Heart right ventricle (tissue), 16 donors: ENCODE measurements around the gene NFATC1. TPM values are rescaled to one million over a fixed set of nuclear protein-coding genes. Genes with fewer than 3 reads are reported as not detected.

Source experiments
- ATAC-seq, 8 donors: fragments of 200-7000 bp; cut with Tn5 transposase; one replicate each; pipeline ENCODE4 v1.9.1; 2020; ENCODE audit warnings: mild to moderate bottlenecking in 8 of 8, moderate library complexity in 8 of 8, moderate number of reproducible peaks in 1 of 8
- DNase-seq, 2 donors: peaks; one replicate each; pipeline ENCODE4 v3.0.0-alpha.2; 2020
- H3K27ac ChIP-seq, 10 donors: fragments of 200-600 bp; sonication (generic) in 2 of 10; one replicate each; pipeline versions ENCODE4 v1.5.0 to v1.8.0; 2020 to 2022; ENCODE audit warnings: mild to moderate bottlenecking in 3 of 10
- H3K27me3 ChIP-seq, 7 donors: fragments of 200-600 bp; one replicate each; pipeline ENCODE4 v1.8.0; 2021 to 2022; ENCODE audit warnings: mild to moderate bottlenecking in 2 of 7
- H3K36me3 ChIP-seq, 9 donors: fragments of 200-600 bp; sonication (generic) in 1 of 9; one replicate each; pipeline versions ENCODE4 v1.5.0 to v1.8.0; 2020 to 2022; ENCODE audit warnings: mild to moderate bottlenecking in 2 of 9
- H3K4me1 ChIP-seq, 9 donors: fragments of 200-600 bp; sonication (generic) in 1 of 9; one replicate each; pipeline versions ENCODE4 v1.5.0 to v1.8.0; 2020 to 2022; ENCODE audit warnings: mild to moderate bottlenecking in 4 of 9
- H3K4me3 ChIP-seq, 10 donors: fragments of 200-600 bp; sonication (generic) in 2 of 10; one replicate each; pipeline versions ENCODE4 v1.5.0 to v1.8.0; 2020 to 2022; ENCODE audit warnings: mild to moderate bottlenecking in 7 of 10, moderate library complexity in 2 of 10
- H3K9me3 ChIP-seq, 11 donors: fragments of 200-600 bp in 10 of 11; sonication (generic) in 2 of 11; one replicate each; pipeline versions ENCODE4 v1.5.0 to v1.8.0; 2013 to 2022; ENCODE audit warnings: mild to moderate bottlenecking in 2 of 11, control low read depth in 1 of 11, moderate library complexity in 1 of 11
- CTCF ChIP-seq, 9 donors: fragments of 200-600 bp; sonication (generic) in 2 of 9; IDR thresholded peaks; one replicate each; pipeline versions ENCODE4 v1.5.0 to v1.8.0; 2021 to 2022; ENCODE audit warnings: antibody characterized with exemption in 9 of 9, mild to moderate bottlenecking in 5 of 9, moderate library complexity in 1 of 9
- WGBS, 2 donors: extraction: QIAGEN DNeasy Blood & Tissue Kit; methylation state at CpG; one replicate each; pipeline ENCODE4 v1.1.7; 2013; ENCODE audit warnings: inconsistent platforms in 1 of 2; 5-methylcytosine and 5-hydroxymethylcytosine counted together
- intact Hi-C, 10 donors: fragments of 100-400 bp; cut with DNase I; formaldehyde crosslinking; loops; one replicate each; pipeline versions ENCODE4 v1.11.1 to v1.14.2; 2022
- polyA plus RNA-seq, 2 donors: library from polyadenylated mRNA; stranded (reverse); fragments of 200-250 nt; gene quantifications; one replicate each; pipeline ENCODE4 v1.2.3, GENCODE V29; 2013
- total RNA-seq, 10 donors: library from RNA; stranded (reverse); fragmentation: NEBNext Ultra II Directional in 3 of 10; extraction: Animal tissue kit (Norgen Biotek cat#: 25700) in 3 of 10; gene quantifications; one replicate each; pipeline versions ENCODE4 v1.2.1 to v1.2.4, GENCODE V29; 2021 to 2023
- donor health status: Arrhythmogenic right ventricular cardiomyopathy.
- donor health status: ischemic (EF 13 %, LVEDD 7.1; RV severe dilation, severe dysfunction).
- donor health status: healthy with polysubstance abuse.
- donor health status: DM: no; HTN: yes; CAD: no.
- donor health status: DM: no; HTN: no; CAD: no.
- donor health status: ischemic (EF 25% LVEDD 6.9; RV normal size, moderate dysfunction).
- donor health status: ischemic (EF 25% LVEDD 5.7; RV mildly dilated, moderate dysfunction).
- donor health status: healthy.
- donor health status: DM: yes; HTN: yes; CAD: no.
- donor health status: Ischemic cardiomyopathy.
- donor health status: ischemic (EF 35%, LVEDD 5.7; RV mildly dilated, moderate dysfunction).
- donor health status: nonischemic (EF 11% LVEDD 7.7; RV severe dilation, severe dysfunction).
- donor health status: DM: yes; HTN: yes; CAD: no.
- donor health status: PGD.
- donor health status: ischemic (EF 29% LVEDD 5.4; RV normal size, mild dysfunction).
- donor health status: nonischemic (EF 23%, LVEDD 6.1; RV moderate dilation, normal function).

The NFATC1 gene
- total and polyA plus RNA-seq, 12 donors = 6.3 to 23.8 (median 18.6) TPM

GRCh38 chr18:79381811-79382311 is 13.9 kb upstream of the NFATC1 start:
- H3K36me3 ChIP-seq = peaks cover 0 to 16% (median 8%) of the 10 kb centered on the region in 9 donors
- intact Hi-C loops = loop anchor here in 6 of 10 donors (1.0 to 5.0 kb wide), 7 partner anchors 145 to 263 kb away; no protein-coding TSS in a partner anchor
- WGBS, 2 donors = 76 to 80% methylated on average over 16 of the region's 16 CpGs
- DNase-seq = no peak
- H3K4me1 ChIP-seq = peaks cover 0 to 11% (median 4%) of the 10 kb centered on the region in 9 donors
- H3K4me3 ChIP-seq = no peak overlapping the region
- H3K9me3 ChIP-seq = no peaks in the 10 kb centered on the region
- ATAC-seq = no peak
- TF ChIP-seq CTCF (IDR thresholded peaks at IDR 0.05) = no peak
- peaks cover 0 to 10% (median 4%) of the 10 kb centered on the region in 7 donors for H3K27me3 ChIP-seq
- H3K27ac ChIP-seq = no peak overlapping the region

GRCh38 chr18:79382681-79383387 is 12.9 kb upstream of the NFATC1 start:
- ATAC-seq (no peak), DNase-seq (no peak)
- Histone ChIP-seq H3K27ac (no peak overlapping the region), H3K27me3 (peaks cover 0 to 19% (median 5%) of the 10 kb centered on the region in 7 donors), H3K4me3 (no peak overlapping the region), H3K36me3 (peaks cover 0 to 7% (median 1%) of the 10 kb centered on the region in 9 donors), H3K4me1 (peaks cover 0 to 11% (median 4%) of the 10 kb centered on the region in 9 donors), H3K9me3 (no peaks in the 10 kb centered on the region)
- WGBS, 2 donors = 67 to 72% methylated on average over 27 of the region's 27 CpGs
- TF ChIP-seq CTCF (IDR thresholded peaks at IDR 0.05) = no peak
- intact Hi-C loops = loop anchor here in 2 of 10 donors (5.0 kb wide), 2 partner anchors 144 to 259 kb away; no protein-coding TSS in a partner anchor

GRCh38 chr18:79383388-79384056 is 12.2 kb upstream of the NFATC1 start:
- ATAC-seq (no peak), DNase-seq (no peak)
- intact Hi-C loops = loop anchor here in 2 of 10 donors (5.0 kb wide), 2 partner anchors 144 to 259 kb away; no protein-coding TSS in a partner anchor
- WGBS, 2 donors = 83 to 86% methylated on average over 20 of the region's 20 CpGs
- Histone ChIP-seq H3K9me3 (no peaks in the 10 kb centered on the region), H3K36me3 (no peaks in the 10 kb centered on the region), H3K27me3 (peaks cover 0 to 24% (median 12%) of the 10 kb centered on the region in 7 donors), H3K27ac (no peak overlapping the region), H3K4me3 (no peak overlapping the region), H3K4me1 (peaks cover 0 to 11% (median 4%) of the 10 kb centered on the region in 9 donors)
- no peak for TF ChIP-seq CTCF (IDR thresholded peaks at IDR 0.05)

GRCh38 chr18:79384151-79384807 is 11.5 kb upstream of the NFATC1 start:
- Histone ChIP-seq H3K9me3 (no peaks in the 10 kb centered on the region), H3K36me3 (no peaks in the 10 kb centered on the region), H3K4me3 (no peak overlapping the region), H3K4me1 (peaks cover 0 to 8% (median 1%) of the 10 kb centered on the region in 9 donors), H3K27me3 (peaks cover 0 to 25% (median 16%) of the 10 kb centered on the region in 7 donors), H3K27ac (no peak overlapping the region)
- DNase-seq (no peak), ATAC-seq (no peak)
- intact Hi-C loops = loop anchor here in 2 of 10 donors (5.0 kb wide), 2 partner anchors 143 to 258 kb away; no protein-coding TSS in a partner anchor
- peak in 3 of 9 donors; percentile 10 to 24 (median 22) for TF ChIP-seq CTCF (IDR thresholded peaks at IDR 0.05)
- WGBS, 2 donors = 29 to 32% methylated on average over 17 of the region's 17 CpGs
